ENCODE results near the gene IRX4. TPM values are rescaled to one million over a fixed set of nuclear protein-coding genes. Genes with fewer than 3 reads are reported as not detected.

Gene IRX4
- total and polyA plus RNA-seq, 2 donors (not counting 3 experiments of a cell fraction or from before 2014, with no cell fraction given) = not detected

DNA sequence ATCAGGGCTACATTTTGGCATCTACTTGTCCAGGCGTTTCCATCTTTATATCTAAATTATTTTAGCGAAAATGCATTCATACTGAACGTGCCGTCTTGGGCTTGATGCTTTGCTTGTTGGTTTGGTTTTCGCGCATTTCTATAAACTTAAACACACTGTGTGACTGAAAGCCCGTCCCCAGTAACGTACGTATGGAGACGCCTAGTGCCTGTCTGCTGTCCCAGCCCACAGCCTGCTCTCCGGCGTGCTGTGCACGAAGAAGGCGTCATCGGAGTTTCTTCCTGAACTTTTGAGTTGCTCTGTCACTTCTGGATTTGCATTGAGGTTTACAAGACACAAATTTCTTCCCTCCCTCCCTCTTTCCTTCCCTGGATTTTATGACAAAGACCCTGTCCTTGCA lies 40.6 kb upstream of the IRX4 start:
- no peak overlapping the region for H3K9ac ChIP-seq (replicated peaks; ENCODE audit: extremely low read depth, insufficient read depth, low read length)
- no peaks in the 10 kb centered on the region for H3K36me3 ChIP-seq (ENCODE audit: control insufficient read depth in 2 of 2, extremely low read depth in 1 of 2, insufficient read depth in 2 of 2, low read length in 2 of 2)
- H3K79me2 ChIP-seq (ENCODE audit: control insufficient read depth, insufficient read depth, low read length) = no peaks in the 10 kb centered on the region
- no peaks in the 10 kb centered on the region for H3K4me1 ChIP-seq (ENCODE audit: control insufficient read depth, extremely low read depth, insufficient read depth, low read length)
- no peak for DNase-seq (ENCODE audit: low read depth, low spot score)
- no peak overlapping the region for H2AFZ ChIP-seq (ENCODE audit: low read depth, low read length)
- no peaks in the 10 kb centered on the region for H3K9me1 ChIP-seq (replicated peaks; ENCODE audit: control insufficient read depth, extremely low read depth, insufficient read depth, low read length)
- H3K27ac ChIP-seq (ENCODE audit: insufficient read depth, low read depth, low read length) = no peak overlapping the region
- no peak for FAIRE-seq
- POLR2A ChIA-PET = no interaction called here
- H3K4me2 ChIP-seq (ENCODE audit: insufficient read depth, low read length) = no peak overlapping the region
- BruUV-seq (replicated peaks) = no TSS peak
- dilution Hi-C loops (cut with MboI; ENCODE audit: extremely low pct_ligation_motif_present, low sequenced_read_pairs) = no loop called here
- no peaks in the 10 kb centered on the region for H3K27me3 ChIP-seq (ENCODE audit: control insufficient read depth in 2 of 2, insufficient read depth in 2 of 2, low read length in 2 of 2)
- H3K9me3 ChIP-seq (replicated peaks; ENCODE audit: control insufficient read depth, insufficient read depth, low read length) = no peaks in the 10 kb centered on the region
- H4K20me1 ChIP-seq (replicated peaks; ENCODE audit: control insufficient read depth, extremely low read depth, insufficient read depth, low read length) = no peaks in the 10 kb centered on the region
- CTCF ChIA-PET = no interaction called here
- TF ChIP-seq MYC (IDR thresholded peaks at IDR 0.05; ENCODE audit: low read depth, low read length) = no peak
- no peak for TF ChIP-seq POLR2A (IDR thresholded peaks at IDR 0.05; ENCODE audit: low read depth, low read length)
- no peak for TF ChIP-seq JUN (IDR thresholded peaks at IDR 0.05; ENCODE audit: borderline replicate concordance, insufficient read depth, insufficient read length, low read depth)
- TF ChIP-seq FOS (IDR thresholded peaks at IDR 0.05; ENCODE audit: borderline replicate concordance, insufficient read depth, low read length) = no peak
- no peak for TF ChIP-seq MAX (IDR thresholded peaks at IDR 0.05; ENCODE audit: insufficient read depth, insufficient read length)
- no peak for TF ChIP-seq EZH2 (IDR thresholded peaks at IDR 0.05; ENCODE audit: borderline replicate concordance, low read depth, low read length, severe bottlenecking)
- intact Hi-C loops (cut with micrococcal nuclease) = no loop called here
- H3K4me3 ChIP-seq (replicated peaks in 1 of 3; ENCODE audit: insufficient read depth in 1 of 3, low read depth in 1 of 3, low read length in 3 of 3) = no peak overlapping the region

- Histone ChIP-seq H3K79me2 (ENCODE audit: control insufficient read depth, insufficient read depth, low read length) (no peaks in the 10 kb centered on the region), H2AFZ (ENCODE audit: low read depth, low read length) (no peak overlapping the region), H3K4me3 (replicated peaks in 1 of 3; ENCODE audit: insufficient read depth in 1 of 3, low read depth in 1 of 3, low read length in 3 of 3) (no peak overlapping the region), H3K9me3 (replicated peaks; ENCODE audit: control insufficient read depth, insufficient read depth, low read length) (no peaks in the 10 kb centered on the region), H3K4me1 (ENCODE audit: control insufficient read depth, extremely low read depth, insufficient read depth, low read length) (no peaks in the 10 kb centered on the region), H3K4me2 (ENCODE audit: insufficient read depth, low read length) (no peak overlapping the region), H3K9ac (replicated peaks; ENCODE audit: extremely low read depth, insufficient read depth, low read length) (no peak overlapping the region), H3K9me1 (replicated peaks; ENCODE audit: control insufficient read depth, extremely low read depth, insufficient read depth, low read length) (no peaks in the 10 kb centered on the region), H3K36me3 (ENCODE audit: control insufficient read depth in 2 of 2, extremely low read depth in 1 of 2, insufficient read depth in 2 of 2, low read length in 2 of 2) (no peaks in the 10 kb centered on the region), H3K27me3 (ENCODE audit: control insufficient read depth in 2 of 2, insufficient read depth in 2 of 2, low read length in 2 of 2) (no peaks in the 10 kb centered on the region), H4K20me1 (replicated peaks; ENCODE audit: control insufficient read depth, extremely low read depth, insufficient read depth, low read length) (no peaks in the 10 kb centered on the region), H3K27ac (ENCODE audit: insufficient read depth, low read depth, low read length) (no peak overlapping the region)
- dilution Hi-C loops (cut with MboI; ENCODE audit: extremely low pct_ligation_motif_present, low sequenced_read_pairs) = no loop called here
- ChIA-PET CTCF (no interaction called here), POLR2A (no interaction called here)
- intact Hi-C loops (cut with micrococcal nuclease) = no loop called here
- FAIRE-seq (no peak), DNase-seq (ENCODE audit: low read depth, low spot score) (no peak)
- BruUV-seq (replicated peaks) = no TSS peak
- no peak for TF ChIP-seq CTCF (IDR thresholded peaks at IDR 0.05; ENCODE audit: extremely low read depth in 1 of 2, insufficient read depth in 1 of 2, low read depth in 1 of 2, low read length in 2 of 2)
- TF ChIP-seq GATA2 (IDR thresholded peaks at IDR 0.05; ENCODE audit: insufficient read depth, insufficient read length, low read depth, low read length) = no peak
- no peak for TF ChIP-seq EZH2 (IDR thresholded peaks at IDR 0.05; ENCODE audit: borderline replicate concordance, low read depth, low read length, severe bottlenecking)
- no peak for TF ChIP-seq FOS (IDR thresholded peaks at IDR 0.05; ENCODE audit: borderline replicate concordance, insufficient read depth, low read length)
- TF ChIP-seq MYC (IDR thresholded peaks at IDR 0.05; ENCODE audit: low read depth, low read length) = no peak
- TF ChIP-seq POLR2A (IDR thresholded peaks at IDR 0.05; ENCODE audit: low read depth, low read length) = no peak
- TF ChIP-seq POLR2AphosphoS5 (IDR thresholded peaks at IDR 0.05; ENCODE audit: insufficient read depth, low read depth, low read length) = no peak
- no peak for TF ChIP-seq MAX (IDR thresholded peaks at IDR 0.05; ENCODE audit: insufficient read depth, insufficient read length)
These were observed 39.0 kb upstream of the IRX4 start for GRCh38 chr5:1921711-1922110.
